H7 (cell line): Measurements from ENCODE around the gene SPARCL1. TPM values are rescaled to one million over a fixed set of nuclear protein-coding genes. Genes with fewer than 3 reads are reported as not detected.

Experiments used
- DNase-seq: peaks from one replicate; pipeline ENCODE4 v3.0.0; 2012
- H3K27me3 ChIP-seq: 2 replicates; pipeline ENCODE4 v1.6.0; 2011; ENCODE audit warnings: mild to moderate bottlenecking, low read length; ENCODE audit not compliant: control insufficient read depth, insufficient read depth
- H3K36me3 ChIP-seq: replicated peaks from 2 replicates; pipeline ENCODE4 v1.5.1; 2011; ENCODE audit warnings: low read length; ENCODE audit not compliant: control insufficient read depth, insufficient read depth
- H3K4me3 ChIP-seq: 2 replicates; pipeline ENCODE4 v1.5.1; 2011; ENCODE audit warnings: low read depth, mild to moderate bottlenecking, control low read depth, low read length, moderate library complexity; ENCODE audit not compliant: insufficient read depth
- total RNA-seq: library from RNA; depleted of rRNA; stranded (reverse); fragments of >200 nt; shearing (Covaris generic); gene quantifications from 2 replicates; pipeline ENCODE4 v1.2.3, GENCODE V29; 2014

SPARCL1 gene
- total RNA-seq, 1 experiment from 2014 or later: 0.48 TPM

- peak; percentile 22 for DNase-seq
- Histone ChIP-seq H3K27me3 (no peaks in the 10 kb centered on the region), H3K36me3 (no peaks in the 10 kb centered on the region), H3K4me3 (no peak overlapping the region)
Observed at GRCh38 chr4:87551361-87551760, 22.2 kb upstream of the SPARCL1 start.

- DNase-seq: no peak
- no peak overlapping the region for H3K4me3 ChIP-seq
- H3K36me3 ChIP-seq: no peaks in the 10 kb centered on the region
- H3K27me3 ChIP-seq: no peaks in the 10 kb centered on the region
Observed at GRCh38 chr4:87547016-87547708, 18.0 kb upstream of the SPARCL1 start.

DNA sequence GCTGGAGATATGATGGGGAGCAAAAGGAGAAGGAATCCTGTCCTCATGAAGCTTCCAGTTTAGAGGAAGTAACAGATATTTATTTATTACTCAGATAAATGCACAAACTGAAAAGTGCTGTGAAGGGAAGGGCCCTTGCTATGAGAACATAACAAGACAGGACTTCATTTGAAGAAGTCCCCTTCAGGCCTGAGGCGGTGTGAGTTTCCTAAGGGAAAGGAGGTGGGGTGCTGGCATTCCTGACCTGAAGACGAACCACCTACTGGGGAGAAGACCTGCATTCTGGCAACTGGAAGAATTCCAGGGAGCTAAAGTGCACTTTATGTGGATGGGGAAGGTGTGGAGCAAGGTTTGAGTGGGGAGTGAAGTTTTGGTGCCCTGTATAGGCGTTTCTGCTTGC is 15.9 kb upstream of the SPARCL1 start:
- no peaks in the 10 kb centered on the region for H3K27me3 ChIP-seq
- DNase-seq: no peak
- no peak overlapping the region for H3K4me3 ChIP-seq
- H3K36me3 ChIP-seq: no peaks in the 10 kb centered on the region

GRCh38 chr4:87543835-87544461 is 14.8 kb upstream of the SPARCL1 start:
- no peaks in the 10 kb centered on the region for H3K36me3 ChIP-seq
- H3K4me3 ChIP-seq: no peak overlapping the region
- peak; percentile 47 for DNase-seq
- no peaks in the 10 kb centered on the region for H3K27me3 ChIP-seq

DNA sequence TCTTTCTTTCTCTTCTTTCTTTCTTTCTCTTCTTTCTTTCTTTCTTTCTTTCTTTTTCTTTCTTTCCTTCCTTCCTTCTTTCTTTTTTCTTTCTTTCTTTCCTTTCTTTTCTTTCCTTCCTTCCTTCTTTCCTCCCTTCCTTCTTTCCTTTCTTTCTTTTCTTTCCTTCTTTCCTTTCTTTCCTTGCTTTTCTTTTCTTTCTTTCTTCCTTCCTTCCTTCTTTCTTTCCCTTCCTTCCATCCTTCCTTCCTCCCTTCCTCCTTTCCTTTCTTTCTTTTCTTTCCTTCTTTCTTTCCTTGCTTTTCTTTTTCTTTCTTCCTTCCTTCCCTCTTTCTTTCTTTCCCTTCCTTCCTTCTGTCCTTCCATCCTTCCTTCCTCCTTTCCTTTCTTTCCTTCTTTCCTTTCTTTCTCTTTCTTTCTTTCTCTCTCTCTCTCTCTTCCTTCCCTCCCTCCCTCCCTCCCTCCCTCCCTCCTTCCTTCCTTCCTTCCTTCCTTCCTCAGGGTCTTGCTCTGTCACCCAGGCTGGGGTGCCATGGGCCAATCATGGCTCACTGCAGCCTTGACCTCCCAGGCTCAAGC is 13.6 kb upstream of the SPARCL1 start:
- Histone ChIP-seq H3K27me3 (no peaks in the 10 kb centered on the region), H3K4me3 (no peak overlapping the region), H3K36me3 (no peaks in the 10 kb centered on the region)
- no peak for DNase-seq

DNA sequence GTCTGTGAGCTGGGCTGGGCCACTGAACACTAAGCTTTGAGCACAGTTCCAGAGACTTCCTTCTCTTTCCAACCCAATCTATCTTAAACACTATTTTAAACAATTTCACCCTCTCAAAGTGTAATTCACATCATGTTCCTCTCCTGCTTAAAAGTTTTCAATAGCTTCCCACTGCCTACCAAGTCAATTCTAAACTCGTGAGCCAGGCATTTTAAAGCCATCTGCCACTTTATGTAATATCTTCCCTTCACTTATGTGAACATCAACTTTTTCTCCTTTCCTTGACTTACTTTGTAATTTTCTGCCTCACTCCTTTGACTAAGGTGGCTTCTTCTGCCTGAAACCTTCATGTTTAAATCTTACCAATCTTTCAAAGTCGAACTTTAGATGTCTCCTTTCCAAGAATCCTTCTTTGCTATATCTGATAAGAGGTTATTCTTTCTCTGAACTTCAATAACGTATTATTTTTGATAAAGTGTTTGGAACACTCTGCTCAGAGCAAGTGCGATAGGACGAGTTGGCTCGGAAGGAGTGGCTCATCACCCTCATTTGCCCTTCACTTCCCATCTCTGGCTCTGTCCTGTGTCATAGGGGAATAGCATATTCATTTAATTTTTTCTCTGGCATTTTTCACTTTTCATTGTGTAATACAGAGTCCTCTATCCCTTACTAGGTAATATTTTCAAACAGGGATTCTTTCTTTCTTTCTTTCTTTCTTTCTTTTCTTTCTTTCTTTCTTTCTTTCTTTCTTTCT is 13.0 kb upstream of the SPARCL1 start:
- no peaks in the 10 kb centered on the region for H3K36me3 ChIP-seq
- H3K4me3 ChIP-seq: no peak overlapping the region
- H3K27me3 ChIP-seq: no peaks in the 10 kb centered on the region
- DNase-seq: no peak

- no peak overlapping the region for H3K4me3 ChIP-seq
- H3K27me3 ChIP-seq: no peaks in the 10 kb centered on the region
- no peak for DNase-seq
- H3K36me3 ChIP-seq: no peaks in the 10 kb centered on the region
Observed at GRCh38 chr4:87541521-87541920, 12.3 kb upstream of the SPARCL1 start.

- H3K4me3 ChIP-seq: no peak overlapping the region
- H3K27me3 ChIP-seq: no peaks in the 10 kb centered on the region
- no peaks in the 10 kb centered on the region for H3K36me3 ChIP-seq
- DNase-seq: no peak
Observed at GRCh38 chr4:87540146-87541058, 11.2 kb upstream of the SPARCL1 start.

DNA sequence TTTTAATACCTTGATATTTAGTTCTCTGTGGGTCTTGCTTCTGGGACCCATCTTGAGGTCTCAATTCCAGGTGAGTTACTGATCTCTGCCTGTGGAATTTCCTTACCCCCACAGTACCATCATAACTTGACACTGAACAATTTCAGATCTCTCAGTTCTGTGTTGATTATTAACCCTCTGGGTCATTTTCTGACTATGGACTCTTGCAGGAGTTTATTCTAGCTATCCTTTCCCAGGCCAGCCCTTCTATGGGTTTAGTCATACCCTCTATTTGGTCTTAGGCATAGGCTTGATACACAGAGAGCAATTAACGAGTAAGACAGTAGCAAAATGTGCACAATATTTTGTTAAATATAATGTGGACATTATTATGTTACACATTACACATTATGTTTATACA is 3.7 kb upstream of the SPARCL1 start:
- Histone ChIP-seq H3K4me3 (no peak overlapping the region), H3K36me3 (no peaks in the 10 kb centered on the region), H3K27me3 (no peaks in the 10 kb centered on the region)
- no peak for DNase-seq

DNA sequence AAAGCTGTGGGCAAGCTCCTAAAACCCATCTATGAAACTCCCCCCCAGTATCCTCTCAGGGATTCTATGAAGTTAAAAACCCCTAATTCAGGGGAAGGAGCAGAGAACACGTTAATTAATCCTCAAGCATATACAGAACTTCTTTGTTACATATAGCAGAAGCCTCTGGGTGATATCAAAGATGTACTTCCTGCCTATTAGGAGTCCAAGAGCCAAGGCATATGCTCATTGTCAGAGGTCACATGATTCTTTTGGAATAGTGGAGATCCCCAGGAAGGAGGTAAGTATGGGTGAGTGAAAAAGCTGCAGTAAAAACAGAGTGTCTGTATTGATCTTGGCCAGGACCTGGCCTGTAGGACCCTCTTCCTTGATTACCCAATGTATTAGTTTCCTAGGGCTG is 2.9 kb upstream of the SPARCL1 start:
- H3K4me3 ChIP-seq: no peak overlapping the region
- DNase-seq: no peak
- H3K27me3 ChIP-seq: no peaks in the 10 kb centered on the region
- no peaks in the 10 kb centered on the region for H3K36me3 ChIP-seq

GRCh38 chr4:87531621-87532020 is 2.4 kb upstream of the SPARCL1 start:
- DNase-seq: no peak
- no peak overlapping the region for H3K4me3 ChIP-seq
- no peaks in the 10 kb centered on the region for H3K27me3 ChIP-seq
- H3K36me3 ChIP-seq: no peaks in the 10 kb centered on the region

- no peaks in the 10 kb centered on the region for H3K27me3 ChIP-seq
- no peak overlapping the region for H3K4me3 ChIP-seq
- no peak for DNase-seq
- no peaks in the 10 kb centered on the region for H3K36me3 ChIP-seq
Observed at GRCh38 chr4:87530868-87531267, 1.7 kb upstream of the SPARCL1 start.

- Histone ChIP-seq H3K27me3 (no peaks in the 10 kb centered on the region), H3K4me3 (no peak overlapping the region), H3K36me3 (no peaks in the 10 kb centered on the region)
- no peak for DNase-seq
Observed at GRCh38 chr4:87530229-87530628, 1.1 kb upstream of the SPARCL1 start.
